Measurements from ENCODE around the gene NSMCE1.

The NSMCE1 gene

GRCh38 chr16:27228621-27229501, 39.7 kb downstream of the NSMCE1 start:
- no peak for DNase-seq

GRCh38 chr16:27228045-27228444, 40.5 kb downstream of the NSMCE1 start:
- DNase-seq, result no peak

GRCh38 chr16:27226976-27227705, 41.4 kb downstream of the NSMCE1 start:
- DNase-seq, result no peak

- no peak for DNase-seq
Measured at GRCh38 chr16:27226476-27226875, 42.1 kb downstream of the NSMCE1 start.

- no peak for DNase-seq
Measured at GRCh38 chr16:27225536-27226360, 42.8 kb downstream of the NSMCE1 start.

DNA sequence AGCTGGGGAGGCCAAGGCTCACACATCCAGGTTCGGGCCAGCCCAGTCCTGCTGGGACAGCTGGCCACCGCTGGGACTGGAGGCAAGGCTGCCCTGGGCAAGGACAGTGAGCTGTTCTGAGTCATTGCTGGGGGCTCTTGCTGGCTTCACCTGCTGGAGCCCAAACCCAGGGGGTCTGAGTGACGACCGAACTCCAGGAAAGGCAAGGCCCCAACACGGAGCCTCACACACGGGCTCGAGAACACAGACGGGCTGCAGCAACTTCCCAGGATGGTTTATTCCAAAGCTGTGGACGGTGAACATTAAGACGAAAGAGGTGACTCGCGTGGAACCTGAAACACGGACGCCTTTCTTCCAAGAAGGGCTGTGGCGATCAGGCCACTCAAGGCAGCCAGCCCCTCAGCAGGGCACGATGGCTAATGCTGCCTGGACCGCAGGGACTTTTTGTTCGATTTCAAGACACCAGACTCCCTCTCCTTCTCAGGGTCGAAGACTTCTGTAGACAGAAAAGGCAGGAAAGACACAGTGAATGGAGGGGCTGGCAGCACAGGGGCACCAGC, 43.8 kb downstream of the NSMCE1 start:
- DNase-seq, result no peak

- no peak for DNase-seq
Measured at GRCh38 chr16:27224271-27224737, 44.3 kb downstream of the NSMCE1 start.

- DNase-seq, result no peak
Measured at GRCh38 chr16:27223701-27224100, 44.9 kb downstream of the NSMCE1 start.

DNA sequence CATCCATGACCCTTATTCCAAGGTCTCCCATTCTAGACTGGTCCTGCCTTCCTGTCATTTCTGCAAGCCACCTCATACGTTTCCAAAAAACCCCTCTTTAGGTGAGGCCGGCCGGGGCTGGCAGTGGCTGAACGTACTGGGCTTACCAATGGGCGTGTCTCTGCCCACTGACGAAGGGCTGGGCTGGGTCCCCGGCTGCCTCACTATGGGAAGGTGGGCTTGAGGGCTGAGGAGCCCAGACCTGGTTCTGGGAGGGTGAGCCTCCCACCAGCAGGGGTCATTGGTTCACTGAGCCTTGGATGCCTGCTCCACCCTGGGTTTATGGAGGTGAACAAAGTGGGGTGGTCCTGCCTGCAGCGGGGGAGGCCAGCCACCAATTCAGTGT, 45.4 kb downstream of the NSMCE1 start:
- no peak for DNase-seq

GRCh38 chr16:27222249-27223225, 46.0 kb downstream of the NSMCE1 start:
- no peak for DNase-seq

- no peak for DNase-seq
Measured at GRCh38 chr16:27221576-27222248, 46.9 kb downstream of the NSMCE1 start.

DNA sequence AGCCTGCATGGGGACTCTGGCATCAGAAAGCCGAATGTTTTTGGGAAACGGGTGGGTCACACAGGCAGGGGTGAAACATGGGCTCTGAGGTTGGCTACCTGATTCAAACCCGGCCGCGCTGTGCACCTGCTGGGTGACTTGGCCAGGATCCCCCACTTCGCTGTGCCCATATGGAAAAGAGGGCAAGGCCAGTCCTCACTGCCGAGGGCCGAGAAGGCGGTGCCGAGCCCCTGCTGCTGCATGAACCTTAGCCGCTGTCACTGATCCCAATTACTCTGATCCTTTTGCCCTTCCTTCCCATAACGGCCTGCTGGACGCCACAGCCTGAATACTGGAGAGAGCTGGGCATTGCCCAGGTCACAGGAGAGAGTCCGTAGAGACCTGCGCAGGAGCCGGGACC, 47.6 kb downstream of the NSMCE1 start:
- no peak for DNase-seq

GRCh38 chr16:27220527-27220926, 48.0 kb downstream of the NSMCE1 start:
- DNase-seq, result no peak

DNA sequence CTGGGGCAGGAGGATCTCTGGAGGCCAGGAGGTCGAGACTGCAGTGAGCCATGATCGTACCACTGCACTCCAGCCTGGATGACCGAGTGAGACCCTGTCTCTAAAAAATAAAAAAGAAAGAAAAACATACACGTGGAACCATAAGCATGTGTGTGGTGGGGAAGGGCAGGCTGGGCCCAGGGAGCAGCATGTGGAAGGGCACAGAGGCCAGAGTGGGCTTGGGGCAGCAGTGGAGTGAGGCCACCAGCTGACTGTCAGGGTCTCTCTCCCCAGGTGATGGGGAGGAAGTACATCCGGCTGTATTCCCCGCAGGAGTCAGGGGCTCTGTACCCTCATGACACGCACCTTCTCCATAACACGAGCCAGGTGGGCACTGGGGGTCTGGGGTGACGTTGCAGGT, 48.5 kb downstream of the NSMCE1 start:
- DNase-seq, result no peak

DNA sequence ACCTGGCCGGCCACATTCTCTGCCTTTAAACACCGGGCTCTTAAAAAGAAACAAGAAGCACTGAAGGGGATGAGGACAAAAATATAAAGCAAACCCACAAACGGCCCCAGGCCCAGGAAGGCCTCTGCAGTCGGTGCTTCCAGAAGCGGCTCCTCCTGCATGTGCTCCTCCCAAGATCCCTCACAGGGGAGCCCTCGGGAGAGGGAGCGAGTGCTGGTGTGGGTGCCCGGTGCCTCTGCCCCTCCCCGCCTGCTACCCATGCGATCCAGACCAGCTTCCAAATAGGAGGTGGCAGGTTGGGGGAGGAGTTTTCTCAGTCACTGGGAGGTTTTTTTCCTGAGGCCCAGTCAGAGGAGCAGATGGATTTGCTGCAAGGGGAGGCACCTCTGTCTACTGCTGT, 49.4 kb downstream of the NSMCE1 start:
- DNase-seq, result no peak

GRCh38 chr16:27218756-27219155, 49.8 kb downstream of the NSMCE1 start:
- DNase-seq, result no peak

GRCh38 chr16:27217256-27217655, 51.3 kb downstream of the NSMCE1 start:
- DNase-seq, result no peak

DNA sequence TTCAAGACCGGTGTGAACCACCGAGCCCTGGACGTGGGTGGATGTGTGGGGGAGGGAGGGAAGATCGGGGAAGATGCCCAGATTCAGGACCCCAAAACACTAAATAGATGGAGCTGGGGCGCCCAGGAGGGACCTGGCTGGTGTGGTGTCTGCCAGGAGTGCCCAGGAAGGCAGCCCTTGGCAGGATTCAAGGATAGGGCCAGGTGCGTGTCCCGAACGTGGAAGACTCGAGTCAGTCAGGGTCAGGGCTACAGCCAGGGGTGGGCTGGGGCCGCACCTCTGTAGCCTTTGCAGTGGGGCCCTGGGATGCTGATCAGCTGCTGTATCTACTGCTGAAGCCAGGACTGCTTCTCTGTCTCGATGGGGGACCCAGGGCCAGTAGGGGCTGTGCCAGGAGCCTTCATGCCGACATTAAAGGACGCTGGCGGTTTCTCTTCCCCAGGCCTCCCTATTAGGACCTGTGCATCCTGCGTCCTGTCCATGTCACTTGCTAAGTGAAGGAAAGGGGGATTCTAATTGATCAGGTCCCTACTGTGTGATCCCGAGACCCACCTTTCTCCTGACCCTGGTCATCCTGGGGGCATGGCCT, 52.2 kb downstream of the NSMCE1 start:
- no peak for DNase-seq

DNA sequence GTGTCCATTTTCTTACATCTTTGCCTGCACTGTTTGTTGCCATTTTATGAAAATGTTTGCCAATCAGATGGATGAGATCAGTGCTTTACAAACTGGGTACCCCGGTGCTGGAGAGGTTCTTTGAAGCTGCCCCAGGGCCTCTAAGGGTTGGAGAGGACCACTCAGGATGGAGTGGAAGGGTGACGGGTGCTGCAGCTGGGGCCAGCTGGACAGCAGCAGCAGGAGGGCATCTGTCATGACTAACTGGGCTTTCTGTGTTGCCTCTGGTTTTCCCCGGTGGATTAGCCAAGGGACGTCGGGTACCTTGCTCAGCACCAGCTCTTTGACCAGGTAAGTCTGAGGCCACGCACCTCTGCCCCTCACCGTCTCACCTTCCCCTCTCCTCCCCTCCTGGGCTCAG, 52.9 kb downstream of the NSMCE1 start:
- no peak for DNase-seq

DNA sequence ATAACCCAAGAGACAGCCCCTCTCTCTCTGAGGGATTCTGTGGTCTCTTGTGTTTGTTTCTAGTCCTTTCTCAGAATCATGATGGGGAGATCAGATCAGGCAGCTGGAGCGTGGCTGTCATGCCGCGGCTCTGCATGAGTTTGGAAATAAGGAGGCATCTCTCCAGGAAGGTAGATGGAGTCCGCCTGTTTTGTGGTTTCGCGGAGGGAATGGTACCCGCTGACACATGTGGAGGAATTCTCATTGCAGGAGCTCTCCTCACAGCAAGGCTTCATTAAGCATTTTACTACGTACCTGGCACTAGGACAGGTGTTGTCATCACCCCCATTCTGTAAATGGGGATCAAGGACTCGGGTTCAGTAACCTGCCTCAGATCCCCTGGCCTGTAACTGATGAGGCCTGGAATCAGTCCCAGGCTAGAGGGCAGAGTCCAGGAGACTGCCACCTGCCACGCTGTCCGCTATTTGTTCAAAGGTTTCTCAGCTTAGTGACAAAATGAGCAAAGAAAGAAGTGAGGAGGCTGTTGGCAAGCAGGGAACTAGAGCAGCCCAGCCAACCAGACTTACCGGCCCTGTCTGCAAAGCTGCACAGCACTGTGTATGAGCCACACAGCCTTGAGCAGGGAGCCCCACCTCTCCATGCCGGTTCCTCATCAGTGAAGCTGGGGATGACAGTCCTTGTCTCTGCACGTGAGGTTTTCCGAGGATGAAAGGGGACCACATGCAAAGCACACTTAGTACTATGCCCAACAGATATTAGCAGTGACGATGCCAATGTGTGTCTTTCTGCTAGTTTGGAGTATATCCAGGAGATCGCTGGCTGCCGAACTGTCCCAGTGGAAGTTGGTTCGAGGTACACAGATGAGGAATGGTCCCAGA, 54.2 kb downstream of the NSMCE1 start:
- no peak for DNase-seq

Data from activated CD4-positive, CD25-positive, alpha-beta regulatory T cell treated with anti-CD3 and anti-CD28 coated beads, Interleukin-2, amount 50 U/mL, for 72 hours (primary cell).